HG02852 (cell line): ENCODE results near the gene MAML1.
"Not testable (repeated sequence)": the region's sequence is repeated elsewhere in the genome, so short reads cannot be mapped to it uniquely, and the experiment has no call there.

ENCODE experiments used
- ATAC-seq: cut with Tn5 transposase; IDR thresholded peaks from one replicate; pipeline ENCODE4 v1.9.1; 2021; ENCODE audit warnings: mild to moderate bottlenecking, moderate library complexity; ENCODE audit not compliant: unreplicated experiment

Gene MAML1

DNA sequence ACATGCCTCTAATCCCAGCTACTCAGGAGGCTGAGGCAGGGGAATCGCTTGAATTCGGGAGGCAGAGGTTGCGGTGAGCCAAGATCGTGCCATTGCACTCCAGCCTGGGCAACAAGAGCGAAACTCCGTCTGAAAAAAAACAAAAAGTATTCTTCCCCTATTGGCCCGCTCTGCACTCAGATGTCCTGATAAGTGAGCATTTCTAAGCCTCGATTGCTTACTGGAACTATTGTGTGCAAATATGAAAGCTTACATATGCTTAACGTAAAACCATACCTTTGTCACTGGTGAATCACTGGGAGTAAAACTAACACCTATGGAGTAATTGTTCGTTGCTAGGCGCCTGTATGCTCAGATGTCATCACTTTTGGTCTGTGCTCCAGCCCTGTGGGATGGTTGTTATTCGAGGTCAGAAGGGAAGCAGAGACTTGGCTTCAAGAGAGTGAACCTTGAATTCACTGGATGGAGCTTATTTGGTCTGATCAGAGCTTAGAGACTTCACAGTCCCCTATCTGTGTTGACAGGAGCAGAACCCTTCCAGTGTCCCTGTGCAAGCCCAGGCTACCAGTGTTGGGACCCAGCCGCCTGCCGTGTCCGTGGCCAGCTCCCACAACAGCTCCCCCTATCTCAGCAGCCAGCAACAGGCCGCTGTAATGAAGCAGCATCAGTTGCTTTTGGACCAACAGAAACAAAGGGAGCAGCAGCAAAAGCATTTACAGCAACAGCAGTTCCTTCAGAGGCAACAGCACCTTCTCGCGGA lies 35.9 kb downstream of the MAML1 start:
- ATAC-seq = no peak

DNA sequence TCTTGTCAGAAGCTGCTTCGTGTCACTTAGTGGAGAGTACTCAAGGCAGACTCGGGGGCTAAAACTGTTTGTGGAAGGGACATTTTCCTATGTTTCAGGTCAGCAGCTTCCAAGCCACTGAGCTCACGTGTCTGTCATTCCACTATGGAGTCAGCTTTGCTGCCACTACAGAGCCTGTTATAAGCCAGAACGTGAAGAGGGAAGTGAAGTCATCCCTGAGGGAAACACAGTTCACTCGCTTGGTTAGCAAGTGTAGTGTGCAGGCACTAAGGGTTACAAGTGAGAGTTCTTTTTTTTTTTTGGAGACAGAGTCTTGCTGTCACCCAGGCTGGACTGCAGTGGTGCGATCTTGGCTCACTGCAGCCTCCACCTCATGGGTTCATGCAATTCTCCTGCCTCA lies 36.6 kb downstream of the MAML1 start:
- no peak for ATAC-seq

DNA sequence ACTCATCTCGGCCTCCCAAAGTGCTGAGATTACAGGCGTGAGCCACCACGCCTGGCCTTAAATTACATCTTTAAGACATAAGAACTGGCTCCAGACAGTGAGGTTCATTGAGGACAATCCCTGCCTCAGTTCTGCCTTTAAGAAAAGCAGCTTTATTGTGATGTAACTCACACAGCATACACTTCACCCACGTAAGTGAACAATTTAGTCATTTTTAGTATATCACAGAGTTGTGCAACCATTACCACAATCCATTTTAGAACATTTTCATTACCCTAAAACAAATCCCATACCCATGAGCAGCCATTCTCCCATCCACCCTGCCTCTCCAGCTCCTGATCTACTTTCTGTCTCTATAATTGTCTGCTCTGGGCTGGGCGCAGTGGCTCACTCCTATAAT lies 37.2 kb downstream of the MAML1 start:
- no peak for ATAC-seq

- no peak for ATAC-seq
Measured at GRCh38 chr5:179771311-179771895, 38.8 kb downstream of the MAML1 start.

- no peak for ATAC-seq
Measured at GRCh38 chr5:179772351-179772750, 39.7 kb downstream of the MAML1 start.

GRCh38 chr5:179773686-179774040 lies 41.0 kb downstream of the MAML1 start:
- no peak for ATAC-seq

GRCh38 chr5:179774442-179774841 lies 41.8 kb downstream of the MAML1 start:
- no peak for ATAC-seq

- ATAC-seq = no peak
Measured at GRCh38 chr5:179776411-179776938, 43.9 kb downstream of the MAML1 start.

GRCh38 chr5:179777456-179777855 lies 44.8 kb downstream of the MAML1 start:
- no peak for ATAC-seq

- ATAC-seq = no peak
Measured at GRCh38 chr5:179777909-179778308, 45.3 kb downstream of the MAML1 start.

DNA sequence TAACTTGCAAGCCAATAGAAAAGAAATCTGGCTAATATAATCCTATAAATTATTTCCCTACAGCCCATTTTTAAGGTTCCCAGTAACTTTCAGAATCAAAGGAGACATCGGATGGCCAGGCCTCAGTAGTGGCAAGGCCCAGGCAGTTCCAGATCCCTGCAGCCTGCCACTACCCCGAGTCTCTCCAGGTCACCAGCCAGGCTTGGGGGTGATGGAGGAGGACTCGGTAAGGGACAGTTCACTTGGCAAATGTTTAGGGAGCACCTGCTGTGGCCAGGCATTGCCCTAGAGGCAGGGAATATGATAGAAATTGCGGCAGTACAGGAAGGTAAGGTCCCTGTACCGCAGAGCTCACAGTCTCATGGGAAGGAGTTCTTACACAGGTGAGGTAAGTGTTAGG lies 46.0 kb downstream of the MAML1 start:
- ATAC-seq = no peak

DNA sequence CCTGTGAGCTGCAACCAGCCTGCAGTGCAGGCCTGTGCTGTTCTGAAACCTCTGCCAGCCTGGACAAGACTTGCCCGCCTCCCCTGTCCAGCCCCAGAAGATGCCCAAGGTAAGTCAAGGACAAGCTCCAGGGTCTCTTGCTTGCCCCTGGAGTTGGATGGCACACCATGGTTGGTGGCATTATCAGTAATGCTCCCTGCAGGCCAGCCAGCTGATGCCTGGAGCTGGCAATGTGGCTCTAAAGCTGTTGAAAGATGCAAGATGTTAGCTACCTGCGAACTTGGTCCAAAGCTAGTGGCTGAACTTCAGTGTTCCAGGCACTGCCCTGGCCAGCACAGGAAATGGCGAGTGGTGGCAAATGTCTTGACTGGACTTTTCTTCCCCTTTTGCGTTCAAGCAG lies 47.2 kb downstream of the MAML1 start:
- ATAC-seq = no peak

DNA sequence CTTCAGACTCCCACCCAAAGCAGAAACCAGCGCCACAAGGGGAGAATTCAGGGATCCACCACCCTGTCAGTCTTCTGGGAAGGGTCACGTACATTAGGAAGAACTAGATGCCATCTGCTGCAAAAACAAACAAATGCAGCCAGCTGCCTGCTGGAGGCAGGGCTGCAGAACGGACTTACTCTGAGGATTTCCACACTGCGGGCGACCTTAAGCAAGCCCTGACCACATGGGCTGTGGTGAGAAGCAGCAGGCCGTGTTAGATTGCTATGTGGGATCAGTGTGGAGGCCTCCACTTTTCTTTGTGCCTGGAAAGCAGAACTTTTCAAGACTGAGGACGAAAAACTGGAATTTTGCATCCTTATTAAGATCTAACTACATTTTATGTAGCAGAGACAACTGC lies 47.7 kb downstream of the MAML1 start:
- ATAC-seq = no peak

DNA sequence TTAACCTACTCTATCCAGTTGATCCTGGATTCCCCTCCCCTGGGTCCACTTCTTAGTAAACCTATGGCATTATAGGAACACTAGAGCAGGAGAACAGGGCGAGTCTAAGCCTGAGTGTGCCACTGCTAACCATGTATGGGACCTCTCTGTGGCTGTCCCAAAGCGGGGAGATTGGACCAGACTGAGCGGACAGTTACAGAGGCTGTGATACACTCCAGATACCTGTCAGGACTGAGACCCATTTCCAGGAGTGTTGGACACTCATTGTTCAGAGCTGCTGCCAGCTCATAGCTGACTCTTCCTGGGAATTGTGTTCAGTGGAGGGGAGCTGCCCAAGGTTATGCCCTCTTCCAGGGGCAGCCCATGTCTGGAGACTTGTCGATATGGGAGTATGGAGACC lies 49.2 kb downstream of the MAML1 start:
- ATAC-seq = no peak

GRCh38 chr5:179783128-179783527 lies 50.5 kb downstream of the MAML1 start:
- ATAC-seq = no peak

DNA sequence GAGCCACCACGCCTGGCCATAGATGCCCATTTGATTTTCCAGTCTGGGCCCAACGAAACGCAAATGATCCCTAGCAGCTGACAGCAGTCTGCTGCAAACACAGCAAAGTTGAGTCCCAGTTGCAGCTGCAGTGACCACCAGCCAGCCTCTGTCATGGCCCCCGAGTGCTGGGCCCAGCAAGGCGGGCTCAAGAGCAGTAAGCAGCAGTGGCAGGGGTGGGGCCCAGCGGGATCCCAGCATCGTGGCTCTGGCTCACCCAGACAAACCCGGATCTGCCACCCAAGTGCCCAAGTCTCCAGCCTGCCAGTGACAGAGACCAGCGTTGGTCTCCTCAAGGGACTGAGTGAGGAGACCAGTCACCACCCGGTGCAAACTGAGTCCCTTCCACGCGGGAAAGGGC lies 54.2 kb downstream of the MAML1 start:
- no peak for ATAC-seq

- ATAC-seq = no peak
Measured at GRCh38 chr5:179788193-179788854, 55.7 kb downstream of the MAML1 start.

DNA sequence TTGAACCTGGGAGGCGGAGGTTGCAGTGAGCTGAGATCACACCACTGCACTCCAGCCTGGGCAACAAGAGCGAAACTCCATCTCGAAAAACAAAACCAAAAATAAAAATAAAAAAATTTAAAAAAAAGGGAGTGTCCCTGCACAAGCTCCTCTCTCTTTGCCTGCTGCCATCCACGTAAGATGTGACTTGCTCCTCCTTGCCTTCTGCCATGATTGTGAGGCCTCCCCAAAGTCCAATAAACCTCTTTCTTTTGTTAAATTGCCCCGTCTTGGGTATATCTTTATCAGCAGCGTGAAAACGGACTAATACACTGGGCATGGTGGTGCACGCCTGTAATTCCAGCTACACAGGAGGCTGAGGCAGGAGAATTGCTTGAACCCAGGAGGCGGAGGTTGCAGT lies 56.7 kb downstream of the MAML1 start:
- ATAC-seq = not testable (repeated sequence)

- no peak for ATAC-seq
Measured at GRCh38 chr5:179791881-179792611, 59.4 kb downstream of the MAML1 start.

- ATAC-seq = no peak
Measured at GRCh38 chr5:179792612-179793467, 60.2 kb downstream of the MAML1 start.
